HCT116 (cell line): ENCODE data around the gene ISL2. TPM values are rescaled to one million over a fixed set of nuclear protein-coding genes. Genes with fewer than 3 reads are reported as not detected.

Experiments used
- ATAC-seq: fragments of 200-7000 bp; cut with Tn5 transposase; 2 replicates; pipeline ENCODE4 v1.9.1; 2020; ENCODE audit warnings: mild to moderate bottlenecking, moderate library complexity
- BruUV-seq: library from RNA; stranded (reverse); fragments of 400-500 nt; replicated peaks from 2 replicates; lab custom pipeline; 2021; lab: Mats Ljungman, UMichigan
- CTCF ChIA-PET: fragments of 300-600 bp; sonication (Branson Sonifier 250); formaldehyde crosslinking; loops from one replicate; lab custom pipeline; 2021; ENCODE audit warnings: antibody characterized with exemption; lab: Charles Lee
- POLR2A ChIA-PET: fragments of 300-600, 350-600 bp; sonication (Branson Sonifier 250); formaldehyde crosslinking; loops from one replicate; lab custom pipeline; 2021; ENCODE audit warnings: antibody characterized with exemption; lab: Charles Lee
- RAD21 ChIA-PET, 2 experiments: fragments of 300-600 bp; sonication (Branson Sonifier 250); formaldehyde crosslinking; loops; one replicate each; lab custom pipeline; 2023; ENCODE audit warnings: low total read pairs in 2 of 2; ENCODE audit not compliant: uncharacterized antibody in 2 of 2, unreplicated experiment in 2 of 2, low non-redundant PET in 1 of 2; lab: Charles Lee
- DNase-seq: peaks from one replicate; pipeline ENCODE4 v3.0.0-alpha.2; 2010; ENCODE audit warnings: low read depth, low spot score
- H2AFZ ChIP-seq: fragments of 200-600 bp; shearing (Covaris generic), sonication (generic); 2 replicates; pipeline ENCODE4 v1.6.1; 2017; ENCODE audit warnings: low read depth, mixed run types, mixed read lengths, antibody characterized with exemption, low read length; ENCODE audit not compliant: poor library complexity, severe bottlenecking
- H3K27ac ChIP-seq: 2 replicates; pipeline ENCODE4 v1.5.1; 2012; ENCODE audit warnings: low read depth, low read length
- H3K27me3 ChIP-seq: fragments of 200-600 bp; sonication (generic); 2 replicates; pipeline ENCODE4 v1.6.1; 2016; ENCODE audit warnings: mixed run types, low read length, mixed read lengths; ENCODE audit not compliant: insufficient read depth
- H3K36me3 ChIP-seq, 2 experiments: fragments of 200-500 bp in 1 of 2; fragments of 200-600 bp in 1 of 2; sonication (Bioruptor generic) in 1 of 2; sonication (generic) in 1 of 2; 2 replicates each; pipeline versions ENCODE4 v1.5.1 to v1.6.1; 2014 to 2016; ENCODE audit warnings: low read length in 2 of 2, inconsistent platforms in 1 of 2, mixed read lengths in 1 of 2, mixed run types in 1 of 2; ENCODE audit not compliant: insufficient read depth in 2 of 2, control insufficient read depth in 1 of 2
- H3K4me1 ChIP-seq, 2 experiments: fragments of 200-600 bp in 1 of 2; sonication (generic) in 1 of 2; 2 replicates each; pipeline versions ENCODE4 v1.5.1 to v1.6.1; 2012 to 2017; ENCODE audit warnings: low read length in 2 of 2, inconsistent platforms in 1 of 2, mild to moderate bottlenecking in 1 of 2, mixed read lengths in 1 of 2, mixed run types in 1 of 2, moderate library complexity in 1 of 2; ENCODE audit not compliant: insufficient read depth in 2 of 2, control insufficient read depth in 1 of 2
- H3K4me2 ChIP-seq: fragments of 200-600 bp; sonication (generic); 2 replicates; pipeline ENCODE4 v1.6.1; 2017; ENCODE audit warnings: mixed run types, low read length, mixed read lengths
- H3K4me3 ChIP-seq, 2 experiments: fragments of 200-600 bp in 1 of 2; sonication (generic) in 1 of 2; replicated peaks in 1 of 2; 2 replicates each; pipeline ENCODE4 v1.5.1; 2011 to 2016; ENCODE audit warnings: low read length in 2 of 2, control low read depth in 1 of 2, low read depth in 1 of 2, mild to moderate bottlenecking in 1 of 2, mixed read lengths in 1 of 2, mixed run types in 1 of 2
- H3K79me2 ChIP-seq: fragments of 200-600 bp; sonication (generic); 2 replicates; pipeline ENCODE4 v1.6.1; 2017; ENCODE audit warnings: mild to moderate bottlenecking, mixed run types, low read length, moderate library complexity, mixed read lengths; ENCODE audit not compliant: insufficient read depth
- H3K9ac ChIP-seq: fragments of 200-600 bp; sonication (generic); 2 replicates; pipeline ENCODE4 v1.6.1; 2016; ENCODE audit warnings: low read length, mixed read lengths
- H3K9me2 ChIP-seq: fragments of 200-600 bp; sonication (generic), shearing (Covaris generic); 2 replicates; pipeline ENCODE4 v1.6.1; 2017; ENCODE audit warnings: mixed run types, mild to moderate bottlenecking, moderate library complexity; ENCODE audit not compliant: insufficient read depth
- H3K9me3 ChIP-seq, 2 experiments: fragments of 200-500 bp in 1 of 2; fragments of 200-600 bp in 1 of 2; sonication (Bioruptor generic) in 1 of 2; sonication (generic) in 1 of 2; 2 replicates each; pipeline ENCODE4 v1.6.1; 2014 to 2017; ENCODE audit warnings: low read length in 2 of 2, mixed read lengths in 2 of 2, inconsistent platforms in 1 of 2, low read depth in 1 of 2, mild to moderate bottlenecking in 1 of 2, mixed run types in 1 of 2, moderate library complexity in 1 of 2; ENCODE audit not compliant: control insufficient read depth in 1 of 2, insufficient read depth in 1 of 2
- H4K20me1 ChIP-seq: fragments of 200-600 bp; sonication (generic), shearing (Covaris generic); 2 replicates; pipeline ENCODE4 v1.6.1; 2017; ENCODE audit warnings: mixed run types, mild to moderate bottlenecking, moderate library complexity; ENCODE audit not compliant: insufficient read depth
- ATF3 ChIP-seq: IDR thresholded peaks from 2 replicates; pipeline ENCODE4 v1.6.1; 2012
- CEBPB ChIP-seq: IDR thresholded peaks from 2 replicates; pipeline ENCODE4 v1.6.1; 2012; ENCODE audit warnings: low read depth
- ELF1 ChIP-seq: IDR thresholded peaks from 2 replicates; pipeline ENCODE4 v1.6.1; 2012; ENCODE audit warnings: low read depth, borderline replicate concordance
- FOSL1 ChIP-seq: IDR thresholded peaks from 2 replicates; pipeline ENCODE4 v1.6.1; 2012; ENCODE audit warnings: low read depth
- JUND ChIP-seq: IDR thresholded peaks from 2 replicates; pipeline ENCODE4 v1.6.1; 2012
- MAX ChIP-seq: IDR thresholded peaks from 2 replicates; pipeline ENCODE4 v1.6.1; 2012
- RAD21 ChIP-seq: IDR thresholded peaks from 2 replicates; pipeline ENCODE4 v1.6.1; 2012; ENCODE audit warnings: low read depth, mild to moderate bottlenecking
- REST ChIP-seq: IDR thresholded peaks from 2 replicates; pipeline ENCODE4 v1.6.1; 2012; ENCODE audit warnings: low read depth
- SIN3A ChIP-seq: IDR thresholded peaks from 2 replicates; pipeline ENCODE4 v1.6.1; 2012; ENCODE audit warnings: low read depth
- TCF7L2 ChIP-seq: IDR thresholded peaks from 2 replicates; pipeline ENCODE4 v1.7.0; 2011; ENCODE audit warnings: borderline replicate concordance, inconsistent platforms; ENCODE audit not compliant: insufficient read depth, insufficient read length; ENCODE audit errors: extremely low read depth
- YY1 ChIP-seq: IDR thresholded peaks from 2 replicates; pipeline ENCODE4 v1.6.1; 2011; ENCODE audit warnings: low read length, low read depth, moderate library complexity, mild to moderate bottlenecking; ENCODE audit not compliant: insufficient replicate concordance; ENCODE audit errors: extremely low read depth
- intact Hi-C: fragments of 100-400 bp; cut with micrococcal nuclease; formaldehyde crosslinking; loops from 2 replicates; pipeline ENCODE4 v1.10.0; 2022
- total RNA-seq: library from RNA; stranded (reverse); gene quantifications from one replicate; pipeline ENCODE4 v1.2.1, GENCODE V29; 2021; ENCODE audit not compliant: unreplicated experiment

ISL2 gene
- total RNA-seq, 1 experiment from 2014 or later = 11.6 TPM

- TF ChIP-seq REST (no peak), RAD21 (no peak)
Observed at GRCh38 chr15:76335307-76336253, 993 bp upstream of the ISL2 start (continued).

- RAD21 ChIA-PET = interaction anchor here in 1 of 2 experiments (1.4 kb wide), 1 partner anchor 152 kb away, joined by 7 read pairs; no protein-coding TSS in a partner anchor
- ATAC-seq (no peak), DNase-seq (no peak)
- POLR2A ChIA-PET = interaction anchor here (0.6 to 1.8 kb wide), 14 partner anchors 10 to 711 kb away, joined by 3 to 39 read pairs (median 5); partner anchors contain the start of gene ETFA
- peak overlapping the region; percentile 24 for H3K27ac ChIP-seq
- no peaks in the 10 kb centered on the region for H3K9me3 ChIP-seq
- H3K27me3 ChIP-seq = no peaks in the 10 kb centered on the region
- peak overlapping the region; percentile 66 to 77 for H3K4me3 ChIP-seq
- intact Hi-C loops = loop anchor here (10.0 kb wide), 1 partner anchor 508 kb away; no protein-coding TSS in a partner anchor
- H2AFZ ChIP-seq = no peak overlapping the region
- peaks cover 11% of the 10 kb centered on the region for H3K79me2 ChIP-seq
- no peaks in the 10 kb centered on the region for H4K20me1 ChIP-seq
- CTCF ChIA-PET = interaction anchor here (1.2 to 1.5 kb wide), 3 partner anchors 11 to 531 kb away, joined by 4 read pairs; no protein-coding TSS in a partner anchor
- peak overlapping the region; percentile 88 for H3K4me2 ChIP-seq
- H3K9me2 ChIP-seq = no peaks in the 10 kb centered on the region
- peaks cover 0 to 3% of the 10 kb centered on the region in 2 experiments; a peak in 2 of 4 replicates for H3K36me3 ChIP-seq
- TSS peak; percentile 83 for BruUV-seq
- no peak for TF ChIP-seq YY1
- TF ChIP-seq FOSL1 = no peak
- no peak for TF ChIP-seq JUND
- TF ChIP-seq TCF7L2 = no peak
- TF ChIP-seq MAX = no peak
- no peak for TF ChIP-seq ATF3
- no peak for TF ChIP-seq ELF1
- no peak for TF ChIP-seq CEBPB
- TF ChIP-seq SIN3A = no peak
- peak overlapping the region; percentile 63 for H3K9ac ChIP-seq
- peaks cover 10 to 25% of the 10 kb centered on the region in 2 experiments; a peak in 3 of 4 replicates for H3K4me1 ChIP-seq
Observed at GRCh38 chr15:76337059-76337695, 604 bp downstream of the ISL2 start.
